Suppressor macrophage treated with lipopolysaccharide for 1 hour (primary cell): ENCODE results near the gene AMOTL2.
A peak's percentile ranks its signal among the peaks of the same experiment; 100 is the strongest.

Experiments
- DNase-seq, 3 donors: peaks; one replicate each; pipeline ENCODE4 v3.0.0-alpha.2; 2020 to 2022

Gene AMOTL2

GRCh38 chr3:134331811-134332199 is 42.4 kb downstream of the AMOTL2 start:
- no peak for DNase-seq

- DNase-seq, result no peak
Observed at GRCh38 chr3:134330883-134331810, 43.1 kb downstream of the AMOTL2 start.

GRCh38 chr3:134328846-134329245 is 45.4 kb downstream of the AMOTL2 start:
- DNase-seq, result no peak

DNA sequence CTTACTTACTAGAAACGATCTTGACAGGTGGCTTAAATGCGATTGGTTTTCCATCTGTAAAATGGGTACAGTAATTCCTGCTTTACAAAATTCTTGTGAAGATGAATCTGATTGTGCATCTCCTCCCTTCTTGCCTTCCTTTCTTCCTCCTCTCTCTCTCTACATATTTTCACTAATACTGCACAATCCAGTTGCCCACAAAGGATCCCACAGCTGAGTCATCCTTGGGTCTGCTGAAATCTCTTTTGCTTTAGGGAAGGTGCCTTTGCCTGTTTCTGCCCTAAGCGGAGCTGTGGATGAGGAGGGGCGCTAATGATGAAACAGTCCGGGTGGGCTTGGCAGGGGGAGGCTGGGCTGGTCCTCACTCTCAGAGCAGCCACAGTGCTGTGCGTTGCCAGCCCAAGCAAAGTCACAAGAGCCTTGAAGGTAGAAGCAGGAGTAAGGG is 46.1 kb downstream of the AMOTL2 start:
- peak; percentile 28 to 48 (median 37) for DNase-seq

DNA sequence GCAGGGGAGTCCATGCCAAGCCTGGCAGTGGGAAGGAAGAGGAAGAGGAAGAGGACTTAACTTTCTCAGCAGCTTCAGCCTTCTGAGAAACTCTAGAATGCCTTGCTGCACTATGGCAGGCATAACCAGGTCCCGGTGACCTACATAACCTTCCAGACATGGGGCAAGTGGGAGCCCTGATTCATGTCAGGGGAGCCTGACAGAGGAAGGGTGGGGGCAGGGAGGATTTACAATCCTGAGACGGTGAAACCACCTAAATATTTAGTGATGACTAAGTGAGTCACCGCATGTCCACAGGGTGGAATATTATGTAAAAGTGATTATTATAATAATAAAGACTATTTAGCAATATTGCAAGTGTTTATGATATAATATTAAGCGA is 46.7 kb downstream of the AMOTL2 start:
- DNase-seq, result peak; percentile 30 to 40 (median 35)

DNA sequence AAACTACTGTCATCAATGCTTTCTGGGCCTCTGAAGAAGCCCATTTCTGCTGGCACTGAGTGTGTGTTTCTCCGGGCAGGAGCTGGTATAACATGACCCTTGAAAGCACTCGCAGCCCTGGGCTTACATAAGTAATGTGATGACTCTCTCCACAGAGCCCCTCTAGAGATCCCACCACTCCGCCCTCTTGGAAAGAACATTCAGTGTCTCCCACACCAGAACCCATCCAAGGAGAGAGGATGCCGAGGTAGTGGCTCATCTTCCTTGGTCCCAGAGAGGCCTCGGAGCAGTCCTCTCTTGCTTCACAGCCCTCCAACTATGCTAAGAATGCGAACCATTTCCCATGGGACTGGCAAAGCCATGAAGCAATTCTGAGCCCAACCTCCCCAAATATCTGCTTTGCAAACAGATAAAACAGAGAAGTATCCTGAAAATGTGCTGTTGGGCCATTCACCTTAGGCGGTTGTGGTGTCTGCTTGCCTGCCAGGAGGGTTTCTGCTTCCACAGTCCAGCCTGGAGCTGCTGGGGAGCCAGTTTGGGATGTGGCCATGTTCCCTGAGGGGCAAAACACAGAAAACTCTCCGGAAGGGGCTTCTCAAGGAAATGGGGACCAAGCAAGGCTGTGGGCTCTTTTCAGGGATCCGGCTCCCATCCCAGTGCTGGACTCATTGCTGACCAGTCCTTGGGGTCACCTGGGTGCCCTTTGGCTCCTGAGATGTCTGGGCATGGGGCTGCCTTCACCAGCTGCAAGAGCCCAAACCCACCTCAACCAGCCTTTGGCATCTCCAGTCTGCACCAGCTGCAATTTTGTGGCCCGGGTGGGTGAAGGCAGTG is 47.3 kb downstream of the AMOTL2 start:
- no peak for DNase-seq

DNA sequence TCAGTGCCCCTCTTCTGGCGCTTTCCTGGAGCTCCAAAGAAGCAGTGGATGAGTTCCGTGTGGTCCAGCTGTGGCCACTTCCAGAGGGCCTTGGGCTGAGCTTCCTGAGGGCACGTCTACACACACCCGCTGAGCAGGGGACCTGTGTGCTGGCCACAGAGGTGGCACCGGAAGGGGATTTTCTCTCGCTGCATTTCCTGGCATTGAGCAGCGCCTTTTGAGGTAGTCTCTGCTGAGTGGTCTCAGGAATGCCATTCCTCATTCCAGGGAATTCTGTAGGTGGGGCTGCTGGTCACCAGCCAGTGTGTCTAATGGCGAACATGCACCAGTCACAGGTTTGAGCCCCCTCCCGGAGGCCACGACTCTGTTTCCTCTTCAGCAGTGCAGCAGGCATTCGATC is 48.1 kb downstream of the AMOTL2 start:
- DNase-seq, result no peak

DNA sequence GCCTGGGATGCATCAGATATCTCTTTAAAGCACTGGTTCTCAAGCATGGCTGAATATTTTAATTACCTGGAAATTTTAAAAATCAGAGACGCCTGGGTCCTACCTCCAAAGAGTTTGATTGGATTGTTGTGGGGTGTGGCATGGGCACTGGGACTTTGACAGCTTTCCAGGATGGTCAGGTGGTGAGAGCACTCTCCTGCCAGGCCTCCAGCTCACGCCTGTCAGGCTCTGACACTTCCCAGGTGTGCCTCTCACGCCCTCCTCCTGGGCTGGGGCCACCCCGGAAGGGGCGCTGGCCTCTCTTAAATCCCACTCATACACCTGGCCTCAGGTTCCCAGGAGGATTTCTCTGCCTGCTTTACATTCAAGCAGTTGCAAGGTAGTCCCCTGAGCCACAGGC is 48.5 kb downstream of the AMOTL2 start:
- DNase-seq, result no peak

DNA sequence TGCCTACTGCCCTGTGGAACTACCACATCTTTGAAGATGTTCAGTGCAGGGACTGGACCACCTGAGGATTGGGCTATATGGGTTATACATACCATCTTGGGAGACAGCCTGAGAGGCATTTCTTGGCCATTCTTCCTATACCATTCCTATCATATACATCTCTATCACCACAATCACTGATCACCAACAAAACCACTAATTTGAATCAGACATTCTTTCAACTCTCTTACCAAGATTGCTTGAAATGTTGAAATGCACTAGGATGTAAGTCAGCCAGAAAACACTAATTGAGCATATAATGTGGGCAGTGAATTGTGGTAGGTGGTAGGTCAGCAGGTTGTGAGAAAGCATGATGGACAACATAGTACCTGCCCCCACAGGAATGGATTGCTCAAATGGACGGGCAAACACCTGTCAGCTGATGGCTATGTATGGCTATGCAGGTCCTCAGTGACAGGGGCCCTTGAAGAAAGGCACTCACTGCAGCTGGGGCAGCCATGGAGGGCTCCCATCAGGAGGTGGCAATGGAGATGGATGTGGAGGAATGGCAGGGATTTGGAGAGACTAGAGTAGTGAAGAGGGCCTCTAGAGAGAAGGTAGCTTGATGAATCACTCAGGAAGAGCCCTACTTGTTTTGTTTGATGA is 49.1 kb downstream of the AMOTL2 start:
- DNase-seq, result no peak

DNA sequence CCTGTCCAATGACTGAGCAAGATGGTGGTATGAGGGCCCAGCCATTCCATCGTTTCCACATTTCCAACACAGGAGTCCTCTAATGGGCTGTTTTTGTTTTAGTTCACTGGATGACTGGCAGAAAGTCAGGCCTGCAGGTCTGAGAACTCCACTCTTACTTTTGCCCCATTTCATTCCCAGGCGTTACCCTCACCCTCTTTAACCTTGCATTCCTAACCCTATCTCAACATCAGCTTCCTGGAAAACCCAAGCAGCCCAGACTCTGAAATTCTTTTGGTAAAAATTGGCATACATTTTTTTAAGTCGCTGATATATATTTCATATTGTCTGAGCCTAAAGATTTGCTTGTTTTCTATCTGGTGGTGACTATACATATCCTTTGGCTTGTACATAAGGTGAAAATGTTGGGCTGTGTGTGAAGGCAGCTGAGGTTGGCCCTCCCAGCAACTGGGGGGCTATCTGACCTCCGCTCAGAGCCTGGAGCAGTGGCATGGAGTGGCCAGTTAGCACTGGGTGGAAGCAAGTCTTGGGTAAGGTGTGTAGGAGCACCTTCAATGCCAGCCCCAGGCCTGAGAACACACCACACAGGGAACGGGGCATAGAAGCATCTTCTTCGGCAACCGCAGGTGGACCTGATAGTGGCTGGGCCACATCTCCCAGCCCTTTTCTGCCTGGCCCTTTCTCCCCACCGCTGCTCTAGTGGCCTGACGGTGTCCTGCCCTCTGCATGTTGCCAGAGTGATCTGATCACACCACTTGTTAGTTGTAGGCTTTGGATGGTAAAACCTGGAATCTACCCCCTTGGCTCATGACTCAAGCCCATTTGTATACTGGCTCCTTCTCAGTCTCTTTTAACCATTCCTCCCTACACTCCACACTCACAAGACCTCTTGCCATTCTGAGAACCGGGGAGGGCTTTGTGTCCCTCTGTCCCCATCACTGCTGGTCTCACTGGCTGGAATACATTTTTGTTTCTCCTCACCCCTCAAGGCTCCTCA is 50.0 kb downstream of the AMOTL2 start:
- DNase-seq, result no peak

GRCh38 chr3:134322286-134322685 is 52.0 kb downstream of the AMOTL2 start:
- DNase-seq, result no peak

GRCh38 chr3:134320749-134321148 is 53.5 kb downstream of the AMOTL2 start:
- no peak for DNase-seq

- no peak for DNase-seq
Observed at GRCh38 chr3:134319931-134320330, 54.3 kb downstream of the AMOTL2 start.

DNA sequence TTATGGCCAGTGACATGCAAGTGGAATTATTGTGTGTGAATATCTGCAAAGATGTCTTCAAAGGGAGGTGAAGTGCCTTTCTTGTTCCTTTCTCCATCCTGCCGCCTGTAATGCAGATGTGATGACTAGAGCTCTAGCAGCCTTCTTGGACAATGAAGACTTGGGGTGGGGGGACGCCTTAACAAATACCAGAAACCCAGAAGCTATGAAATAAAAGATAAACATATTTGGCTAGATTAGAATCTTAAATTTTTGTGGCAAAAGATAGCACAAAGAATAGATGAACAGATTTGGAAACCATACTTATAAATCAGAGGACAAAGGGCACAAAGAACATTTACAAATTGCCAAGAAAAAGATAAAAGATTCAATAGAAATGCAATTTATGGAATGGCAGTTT is 56.1 kb downstream of the AMOTL2 start:
- DNase-seq, result no peak

GRCh38 chr3:134317106-134317947 is 56.9 kb downstream of the AMOTL2 start:
- peak in 1 of 3 donors; percentile 44 for DNase-seq

DNA sequence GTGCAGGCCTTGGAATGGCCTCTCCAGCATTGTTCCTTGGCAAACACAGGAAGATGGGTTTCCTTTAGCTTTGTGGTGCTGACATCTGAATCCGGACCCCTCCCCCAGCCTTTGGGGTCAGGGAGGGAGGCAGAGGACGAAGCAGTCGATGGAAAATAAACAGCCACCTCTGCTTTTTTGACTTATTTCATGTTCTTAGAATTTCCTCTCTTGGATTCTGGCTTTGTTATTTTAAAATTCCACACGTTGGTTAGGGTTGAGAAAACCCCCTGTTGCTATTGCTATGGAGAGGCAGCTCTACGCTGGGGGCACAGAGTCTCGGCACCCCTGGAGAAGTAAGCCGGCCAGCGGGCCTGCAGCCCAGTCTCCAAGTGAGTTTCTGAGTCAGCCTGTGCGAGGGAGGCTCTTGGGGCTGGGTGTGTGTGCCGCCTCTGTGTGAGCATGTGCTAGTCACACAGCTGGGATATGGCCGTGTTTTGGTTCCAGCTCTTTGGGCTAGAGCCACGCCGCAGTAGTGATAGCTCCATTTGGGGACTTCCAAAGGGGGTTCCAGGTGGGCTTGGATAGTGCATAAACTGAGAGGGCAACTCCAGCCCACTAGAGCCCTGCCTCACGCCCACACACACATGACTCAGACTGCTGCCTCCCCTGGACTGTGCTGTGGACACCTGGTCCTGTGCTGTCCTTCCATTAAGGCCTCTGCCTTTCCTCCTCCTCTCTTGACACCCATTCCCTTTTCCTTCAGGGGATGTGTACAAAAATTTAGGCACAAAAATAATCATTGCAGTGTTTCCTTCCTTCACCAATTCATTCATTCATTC is 58.8 kb downstream of the AMOTL2 start:
- DNase-seq, result no peak

DNA sequence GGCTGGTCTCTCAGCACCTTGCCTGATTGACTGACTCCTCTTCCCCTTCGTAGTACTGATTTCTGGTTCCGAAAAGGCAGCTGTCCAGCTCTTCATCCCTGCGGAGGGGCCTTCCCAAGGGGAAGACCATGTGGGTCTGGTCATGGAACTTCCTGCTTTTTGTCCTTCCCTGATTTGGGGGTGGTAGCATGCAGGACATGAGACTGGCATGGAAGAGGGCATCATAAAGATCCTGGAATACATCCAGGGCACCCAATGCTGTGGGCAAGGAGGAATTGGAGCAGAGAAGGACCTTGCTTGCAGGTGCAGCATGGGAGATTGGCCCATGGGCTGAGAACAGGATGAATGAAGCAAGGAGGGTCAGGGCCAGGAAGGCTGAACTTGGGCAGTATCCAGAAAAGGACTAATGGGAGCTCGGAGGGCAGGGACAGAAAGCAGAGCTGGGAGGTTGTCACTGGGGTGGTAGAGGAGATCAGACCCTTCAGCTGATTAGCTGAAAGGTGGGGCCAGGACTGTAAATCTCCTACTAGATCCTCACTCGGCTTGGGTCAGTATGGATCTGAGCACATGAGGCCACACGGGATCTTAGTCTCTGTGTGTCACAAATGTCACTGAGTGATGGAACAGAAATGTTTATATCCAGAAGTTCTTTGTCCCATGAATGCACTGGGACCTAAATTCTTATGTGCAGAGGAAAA is 59.5 kb downstream of the AMOTL2 start:
- DNase-seq, result no peak

GRCh38 chr3:134313847-134314587 is 60.2 kb downstream of the AMOTL2 start:
- no peak for DNase-seq
